HEK293 (cell line): ENCODE data around the gene HOMER1.

ENCODE experiments used
- CTCF ChIA-PET: fragments of 350-600 bp; formaldehyde crosslinking; extraction: SDS; loops from one replicate; lab custom pipeline; 2021; ENCODE audit warnings: antibody characterized with exemption; lab: Yijun Ruan, JAX
- POLR2A ChIA-PET: fragments of 300-600 bp; formaldehyde crosslinking; extraction: SDS; loops from one replicate; lab custom pipeline; 2020; ENCODE audit warnings: antibody characterized with exemption, inconsistent platforms; lab: Yijun Ruan, JAX
- H3K27ac ChIP-seq: fragments of 200-500 bp; sonication (Bioruptor generic); 2 replicates; pipeline ENCODE4 v1.5.1; 2014; ENCODE audit warnings: low read depth, low read length, control low read depth, inconsistent platforms; ENCODE audit errors: extremely low read depth
- H3K36me3 ChIP-seq, 2 experiments: fragments of 200-500 bp in 1 of 2; sonication (Bioruptor generic) in 1 of 2; 1 replicate in 1 of 2; 2 replicates in 1 of 2; pipeline ENCODE4 v1.5.1; 2014 to 2017; ENCODE audit warnings: inconsistent platforms in 2 of 2, low read length in 2 of 2; ENCODE audit not compliant: control insufficient read depth in 2 of 2, insufficient read depth in 1 of 2
- H3K4me1 ChIP-seq: fragments of 200-500 bp; sonication (Bioruptor generic); 2 replicates; pipeline ENCODE4 v1.5.1; 2014; ENCODE audit warnings: mild to moderate bottlenecking, low read length, inconsistent platforms; ENCODE audit not compliant: control insufficient read depth, insufficient read depth
- H3K4me3 ChIP-seq: 2 replicates; pipeline ENCODE4 v1.5.1; 2011; ENCODE audit warnings: low read depth, mild to moderate bottlenecking, control low read depth, low read length, moderate library complexity
- H3K9me3 ChIP-seq: fragments of 200-500 bp; sonication (Bioruptor generic); 2 replicates; pipeline ENCODE4 v1.5.1; 2014; ENCODE audit warnings: low read depth, low read length, inconsistent platforms; ENCODE audit not compliant: control insufficient read depth, insufficient read depth
- HOXC10 ChIP-seq: sonication (generic); formaldehyde crosslinking; IDR thresholded peaks from 2 replicates; pipeline ENCODE4 v1.8.1; 2023; ENCODE audit warnings: mild to moderate bottlenecking, missing genetic modification reagents
- IKZF3 ChIP-seq: fragments of 450-650 bp; IDR thresholded peaks from 2 replicates; pipeline ENCODE4 v1.5.0; 2018; ENCODE audit warnings: missing biosample characterization, mild to moderate bottlenecking, missing genetic modification characterization, moderate library complexity
- KLF16 ChIP-seq: fragments of 450-650 bp; formaldehyde crosslinking; IDR thresholded peaks from 2 replicates; pipeline ENCODE4 v1.5.1; 2017; ENCODE audit warnings: missing biosample characterization, missing genetic modification characterization
- REPIN1 ChIP-seq: fragments of 450-650 bp; formaldehyde crosslinking; IDR thresholded peaks from 2 replicates; pipeline ENCODE4 v1.5.1; 2017; ENCODE audit warnings: missing biosample characterization, missing genetic modification characterization, low read depth
- SP7 ChIP-seq: fragments of 450-650 bp; formaldehyde crosslinking; IDR thresholded peaks from 2 replicates; pipeline ENCODE4 v1.5.1; 2016; ENCODE audit warnings: missing biosample characterization, missing genetic modification characterization
- ZNF140 ChIP-seq: fragments of 450-650 bp; formaldehyde crosslinking; IDR thresholded peaks from 2 replicates; pipeline ENCODE4 v1.5.1; 2016; ENCODE audit warnings: missing biosample characterization, missing genetic modification characterization
- ZNF174 ChIP-seq: fragments of 450-650 bp; formaldehyde crosslinking; IDR thresholded peaks from 2 replicates; pipeline ENCODE4 v1.5.0; 2017; ENCODE audit warnings: missing biosample characterization, mild to moderate bottlenecking, missing genetic modification characterization
- ZNF24 ChIP-seq: fragments of 450-650 bp; formaldehyde crosslinking; IDR thresholded peaks from 2 replicates; pipeline ENCODE4 v1.5.1; 2016; ENCODE audit warnings: missing biosample characterization, missing genetic modification characterization
- ZNF292 ChIP-seq: fragments of 450-650 bp; formaldehyde crosslinking; IDR thresholded peaks from 2 replicates; pipeline ENCODE4 v1.5.1; 2016; ENCODE audit warnings: low read depth, missing biosample characterization, missing genetic modification characterization, borderline replicate concordance
- ZNF350 ChIP-seq: fragments of 450-650 bp; formaldehyde crosslinking; IDR thresholded peaks from 2 replicates; pipeline ENCODE4 v1.5.0; 2017; ENCODE audit warnings: missing biosample characterization, mild to moderate bottlenecking, missing genetic modification characterization
- ZNF37A ChIP-seq: fragments of 450-650 bp; IDR thresholded peaks from 2 replicates; pipeline ENCODE4 v1.5.1; 2018; ENCODE audit warnings: missing biosample characterization, missing genetic modification characterization
- ZNF501 ChIP-seq: fragments of 450-650 bp; formaldehyde crosslinking; IDR thresholded peaks from 2 replicates; pipeline ENCODE4 v1.5.1; 2016; ENCODE audit warnings: missing biosample characterization, missing genetic modification characterization
- ZNF514 ChIP-seq: fragments of 450-650 bp; formaldehyde crosslinking; IDR thresholded peaks from 2 replicates; pipeline ENCODE4 v1.5.1; 2016; ENCODE audit warnings: missing biosample characterization, missing genetic modification characterization
- ZNF521 ChIP-seq: fragments of 450-650 bp; formaldehyde crosslinking; IDR thresholded peaks from 2 replicates; pipeline ENCODE4 v1.5.1; 2017; ENCODE audit warnings: missing biosample characterization, mild to moderate bottlenecking, missing genetic modification characterization
- ZNF558 ChIP-seq: fragments of 450-650 bp; formaldehyde crosslinking; IDR thresholded peaks from 2 replicates; pipeline ENCODE4 v1.5.1; 2016; ENCODE audit warnings: missing biosample characterization, missing genetic modification characterization
- ZNF596 ChIP-seq: fragments of 450-650 bp; IDR thresholded peaks from 2 replicates; pipeline ENCODE4 v1.5.0; 2018; ENCODE audit warnings: missing biosample characterization, mild to moderate bottlenecking, missing genetic modification characterization, moderate library complexity
- ZNF658 ChIP-seq: fragments of 450-650 bp; formaldehyde crosslinking; IDR thresholded peaks from 2 replicates; pipeline ENCODE4; 2016; ENCODE audit warnings: missing biosample characterization, missing genetic modification characterization
- ZSCAN16 ChIP-seq: fragments of 450-650 bp; formaldehyde crosslinking; IDR thresholded peaks from 2 replicates; pipeline ENCODE4 v1.5.1; 2016; ENCODE audit warnings: missing biosample characterization, missing genetic modification characterization
- TF ChIP-seq, protein P1 (sequence below): IDR thresholded peaks from 2 replicates; pipeline ENCODE4 v1.6.1; 2011; ENCODE audit warnings: mild to moderate bottlenecking, low read depth, low read length, borderline replicate concordance
- TF ChIP-seq, protein P2 (sequence below): fragments of 450-650 bp; formaldehyde crosslinking; IDR thresholded peaks from 2 replicates; pipeline ENCODE4 v1.5.1; 2016; ENCODE audit warnings: missing biosample characterization, missing genetic modification characterization
- TF ChIP-seq, protein P3 (sequence below): fragments of 450-650 bp; formaldehyde crosslinking; IDR thresholded peaks from 2 replicates; pipeline ENCODE4 v1.5.1; 2016; ENCODE audit warnings: missing biosample characterization, missing genetic modification characterization
- TF ChIP-seq, protein P4 (sequence below): fragments of 450-650 bp; formaldehyde crosslinking; IDR thresholded peaks from 2 replicates; pipeline ENCODE4 v1.5.1; 2017; ENCODE audit warnings: missing biosample characterization, missing genetic modification characterization
- TF ChIP-seq, protein P5 (sequence below): fragments of 450-650 bp; formaldehyde crosslinking; IDR thresholded peaks from 2 replicates; pipeline ENCODE4 v1.5.1; 2016; ENCODE audit warnings: missing biosample characterization, missing genetic modification characterization

The HOMER1 gene

DNA sequence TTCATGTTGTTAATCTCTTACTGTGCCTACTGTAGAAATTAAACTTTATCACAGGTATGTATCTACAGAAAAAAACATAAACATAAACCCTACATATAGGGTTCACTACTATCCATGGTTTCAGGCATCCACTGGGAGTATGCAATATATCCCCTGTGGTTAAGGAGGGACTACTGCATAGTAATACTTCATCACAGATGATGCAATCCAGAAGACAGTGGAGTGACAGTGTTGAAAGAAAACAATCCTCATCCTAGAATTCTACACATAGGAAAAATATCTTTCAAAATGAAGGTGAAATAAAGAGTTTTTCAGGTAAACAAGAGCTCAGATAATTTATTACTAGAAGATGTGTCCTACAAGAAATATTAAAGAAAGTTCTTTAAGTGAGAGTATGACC is 105.9 kb downstream of the HOMER1 start:
- CTCF ChIA-PET, result no interaction called here
- Histone ChIP-seq H3K4me1 (no peaks in the 10 kb centered on the region), H3K36me3 (no peaks in the 10 kb centered on the region), H3K4me3 (no peak overlapping the region), H3K9me3 (no peaks in the 10 kb centered on the region)
- POLR2A ChIA-PET, result no interaction called here
- TF ChIP-seq ZNF658 (tag by site-specific recombination) (no peak), IKZF3 (no peak)
- TF ChIP-seq, protein P1, sequence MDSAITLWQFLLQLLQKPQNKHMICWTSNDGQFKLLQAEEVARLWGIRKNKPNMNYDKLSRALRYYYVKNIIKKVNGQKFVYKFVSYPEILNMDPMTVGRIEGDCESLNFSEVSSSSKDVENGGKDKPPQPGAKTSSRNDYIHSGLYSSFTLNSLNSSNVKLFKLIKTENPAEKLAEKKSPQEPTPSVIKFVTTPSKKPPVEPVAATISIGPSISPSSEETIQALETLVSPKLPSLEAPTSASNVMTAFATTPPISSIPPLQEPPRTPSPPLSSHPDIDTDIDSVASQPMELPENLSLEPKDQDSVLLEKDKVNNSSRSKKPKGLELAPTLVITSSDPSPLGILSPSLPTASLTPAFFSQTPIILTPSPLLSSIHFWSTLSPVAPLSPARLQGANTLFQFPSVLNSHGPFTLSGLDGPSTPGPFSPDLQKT, result no peak
- TF ChIP-seq, protein P2, sequence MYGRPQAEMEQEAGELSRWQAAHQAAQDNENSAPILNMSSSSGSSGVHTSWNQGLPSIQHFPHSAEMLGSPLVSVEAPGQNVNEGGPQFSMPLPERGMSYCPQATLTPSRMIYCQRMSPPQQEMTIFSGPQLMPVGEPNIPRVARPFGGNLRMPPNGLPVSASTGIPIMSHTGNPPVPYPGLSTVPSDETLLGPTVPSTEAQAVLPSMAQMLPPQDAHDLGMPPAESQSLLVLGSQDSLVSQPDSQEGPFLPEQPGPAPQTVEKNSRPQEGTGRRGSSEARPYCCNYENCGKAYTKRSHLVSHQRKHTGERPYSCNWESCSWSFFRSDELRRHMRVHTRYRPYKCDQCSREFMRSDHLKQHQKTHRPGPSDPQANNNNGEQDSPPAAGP (tag by site-specific recombination), result no peak
- TF ChIP-seq, all 188 proteins: peak for 0
- no peak overlapping the region for H3K27ac ChIP-seq

DNA sequence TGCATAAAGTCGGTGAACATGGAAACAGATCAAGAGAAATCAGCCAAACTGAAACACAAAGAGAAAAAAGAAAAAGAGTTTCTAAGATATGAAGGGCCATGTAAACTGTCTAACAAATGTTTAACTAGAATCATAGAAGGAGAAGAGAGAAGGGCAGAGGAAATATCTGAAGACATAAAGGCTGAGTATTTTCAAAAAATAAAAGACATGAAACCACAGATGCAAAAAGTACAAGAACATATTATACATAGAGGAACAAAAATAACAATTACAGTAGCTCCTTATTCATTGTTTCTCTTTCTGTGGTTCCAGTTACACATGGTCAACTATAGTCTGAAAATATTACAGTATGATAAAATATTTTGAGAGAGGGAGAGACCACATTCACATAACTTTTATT is 106.3 kb downstream of the HOMER1 start:
- POLR2A ChIA-PET, result no interaction called here
- H3K9me3 ChIP-seq, result no peaks in the 10 kb centered on the region
- TF ChIP-seq SP7 (tag by site-specific recombination) (no peak), ZNF558 (tag by site-specific recombination) (peak; percentile 97)
- TF ChIP-seq, all 188 proteins: peak for 1
- Histone ChIP-seq H3K4me1 (no peaks in the 10 kb centered on the region), H3K4me3 (no peak overlapping the region), H3K27ac (no peak overlapping the region), H3K36me3 (no peaks in the 10 kb centered on the region)
- CTCF ChIA-PET, result no interaction called here

DNA sequence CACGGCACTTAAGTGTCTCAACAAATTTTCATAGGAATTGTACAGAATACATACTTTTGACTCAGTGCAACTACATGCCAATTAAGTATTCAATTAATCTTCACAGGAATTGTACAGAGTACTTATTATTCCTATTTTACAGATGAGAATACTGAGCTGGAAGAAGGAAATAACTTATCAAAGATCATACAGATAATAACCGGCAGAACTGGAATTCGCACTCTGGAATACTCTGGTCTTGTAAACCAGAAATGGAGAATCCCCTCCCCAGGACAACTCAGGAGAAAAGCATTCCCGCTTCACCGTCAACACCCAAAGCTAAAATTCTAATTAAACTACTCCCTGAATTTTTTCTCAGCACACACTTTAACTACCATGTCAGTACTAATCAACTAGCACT is 112.7 kb downstream of the HOMER1 start:
- Histone ChIP-seq H3K27ac (no peak overlapping the region), H3K9me3 (no peaks in the 10 kb centered on the region), H3K4me1 (no peaks in the 10 kb centered on the region; the same call in 1 of the 2 replicates), H3K4me3 (no peak overlapping the region), H3K36me3 (peaks cover 0 to 10% of the 10 kb centered on the region in 2 experiments; a peak in 2 of 3 replicates)
- ChIA-PET POLR2A (no interaction called here), CTCF (no interaction called here)
- TF ChIP-seq ZNF140 (tag by site-specific recombination) (no peak), ZNF292 (tag by site-specific recombination) (no peak), ZNF174 (no peak), ZNF521 (tag by site-specific recombination) (no peak), ZNF350 (tag by site-specific recombination) (no peak), REPIN1 (tag by site-specific recombination) (no peak), ZNF501 (tag by site-specific recombination) (no peak), HOXC10 (CRISPR knock-in tag) (no peak), ZNF24 (tag by site-specific recombination) (no peak), KLF16 (tag by site-specific recombination) (no peak), ZSCAN16 (tag by site-specific recombination) (no peak), ZNF514 (no peak), ZNF596 (tag by site-specific recombination) (no peak), ZNF37A (tag by site-specific recombination) (no peak)
- TF ChIP-seq, protein P2 (tag by site-specific recombination), result no peak
- TF ChIP-seq, protein P3, sequence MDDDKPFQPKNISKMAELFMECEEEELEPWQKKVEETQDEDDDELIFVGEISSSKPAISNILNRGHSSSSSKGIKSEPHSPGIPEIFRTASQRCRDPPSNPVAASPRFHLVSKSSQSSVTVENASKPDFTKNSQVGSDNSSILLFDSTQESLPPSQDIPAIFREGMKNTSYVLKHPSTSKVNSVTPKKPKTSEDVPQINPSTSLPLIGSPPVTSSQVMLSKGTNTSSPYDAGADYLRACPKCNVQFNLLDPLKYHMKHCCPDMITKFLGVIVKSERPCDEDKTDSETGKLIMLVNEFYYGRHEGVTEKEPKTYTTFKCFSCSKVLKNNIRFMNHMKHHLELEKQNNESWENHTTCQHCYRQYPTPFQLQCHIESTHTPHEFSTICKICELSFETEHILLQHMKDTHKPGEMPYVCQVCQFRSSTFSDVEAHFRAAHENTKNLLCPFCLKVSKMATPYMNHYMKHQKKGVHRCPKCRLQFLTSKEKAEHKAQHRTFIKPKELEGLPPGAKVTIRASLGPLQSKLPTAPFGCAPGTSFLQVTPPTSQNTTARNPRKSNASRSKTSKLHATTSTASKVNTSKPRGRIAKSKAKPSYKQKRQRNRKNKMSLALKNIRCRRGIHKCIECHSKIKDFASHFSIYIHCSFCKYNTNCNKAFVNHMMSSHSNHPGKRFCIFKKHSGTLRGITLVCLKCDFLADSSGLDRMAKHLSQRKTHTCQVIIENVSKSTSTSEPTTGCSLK, result no peak
- TF ChIP-seq, protein P4, sequence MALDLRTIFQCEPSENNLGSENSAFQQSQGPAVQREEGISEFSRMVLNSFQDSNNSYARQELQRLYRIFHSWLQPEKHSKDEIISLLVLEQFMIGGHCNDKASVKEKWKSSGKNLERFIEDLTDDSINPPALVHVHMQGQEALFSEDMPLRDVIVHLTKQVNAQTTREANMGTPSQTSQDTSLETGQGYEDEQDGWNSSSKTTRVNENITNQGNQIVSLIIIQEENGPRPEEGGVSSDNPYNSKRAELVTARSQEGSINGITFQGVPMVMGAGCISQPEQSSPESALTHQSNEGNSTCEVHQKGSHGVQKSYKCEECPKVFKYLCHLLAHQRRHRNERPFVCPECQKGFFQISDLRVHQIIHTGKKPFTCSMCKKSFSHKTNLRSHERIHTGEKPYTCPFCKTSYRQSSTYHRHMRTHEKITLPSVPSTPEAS, result no peak
- TF ChIP-seq, protein P5, sequence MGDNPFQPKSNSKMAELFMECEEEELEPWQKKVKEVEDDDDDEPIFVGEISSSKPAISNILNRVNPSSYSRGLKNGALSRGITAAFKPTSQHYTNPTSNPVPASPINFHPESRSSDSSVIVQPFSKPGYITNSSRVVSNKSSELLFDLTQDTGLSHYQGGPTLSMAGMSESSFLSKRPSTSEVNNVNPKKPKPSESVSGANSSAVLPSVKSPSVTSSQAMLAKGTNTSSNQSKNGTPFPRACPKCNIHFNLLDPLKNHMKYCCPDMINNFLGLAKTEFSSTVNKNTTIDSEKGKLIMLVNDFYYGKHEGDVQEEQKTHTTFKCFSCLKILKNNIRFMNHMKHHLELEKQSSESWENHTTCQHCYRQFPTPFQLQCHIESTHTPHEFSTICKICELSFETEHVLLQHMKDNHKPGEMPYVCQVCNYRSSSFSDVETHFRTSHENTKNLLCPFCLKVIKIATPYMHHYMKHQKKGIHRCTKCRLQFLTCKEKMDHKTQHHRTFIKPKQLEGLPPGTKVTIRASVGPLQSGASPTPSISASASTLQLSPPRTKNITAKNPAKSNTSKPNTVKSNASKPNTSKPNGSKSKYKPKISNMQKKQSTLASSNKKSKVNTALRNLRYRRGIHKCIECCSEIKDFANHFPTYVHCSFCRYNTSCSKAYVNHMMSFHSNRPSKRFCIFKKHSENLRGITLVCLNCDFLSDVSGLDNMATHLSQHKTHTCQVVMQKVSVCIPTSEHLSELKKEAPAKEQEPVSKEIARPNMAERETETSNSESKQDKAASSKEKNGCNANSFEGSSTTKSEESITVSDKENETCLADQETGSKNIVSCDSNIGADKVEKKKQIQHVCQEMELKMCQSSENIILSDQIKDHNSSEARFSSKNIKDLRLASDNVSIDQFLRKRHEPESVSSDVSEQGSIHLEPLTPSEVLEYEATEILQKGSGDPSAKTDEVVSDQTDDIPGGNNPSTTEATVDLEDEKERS, result no peak
